DND-41 (cell line): Measurements from ENCODE around the gene GPC1.

ENCODE experiments used
- EZH2 ChIP-seq: IDR thresholded peaks from 3 replicates; pipeline ENCODE4 v1.6.1; 2012; ENCODE audit warnings: borderline replicate concordance, low read depth, mild to moderate bottlenecking, moderate library complexity, low read length, inconsistent platforms; ENCODE audit not compliant: severe bottlenecking
- TF ChIP-seq, protein P1 (sequence below): IDR thresholded peaks from 2 replicates; pipeline ENCODE4 v1.5.1; 2012; ENCODE audit warnings: borderline replicate concordance, low read length, moderate library complexity, mild to moderate bottlenecking; ENCODE audit not compliant: poor library complexity, severe bottlenecking; ENCODE audit errors: extremely low read depth

DNA sequence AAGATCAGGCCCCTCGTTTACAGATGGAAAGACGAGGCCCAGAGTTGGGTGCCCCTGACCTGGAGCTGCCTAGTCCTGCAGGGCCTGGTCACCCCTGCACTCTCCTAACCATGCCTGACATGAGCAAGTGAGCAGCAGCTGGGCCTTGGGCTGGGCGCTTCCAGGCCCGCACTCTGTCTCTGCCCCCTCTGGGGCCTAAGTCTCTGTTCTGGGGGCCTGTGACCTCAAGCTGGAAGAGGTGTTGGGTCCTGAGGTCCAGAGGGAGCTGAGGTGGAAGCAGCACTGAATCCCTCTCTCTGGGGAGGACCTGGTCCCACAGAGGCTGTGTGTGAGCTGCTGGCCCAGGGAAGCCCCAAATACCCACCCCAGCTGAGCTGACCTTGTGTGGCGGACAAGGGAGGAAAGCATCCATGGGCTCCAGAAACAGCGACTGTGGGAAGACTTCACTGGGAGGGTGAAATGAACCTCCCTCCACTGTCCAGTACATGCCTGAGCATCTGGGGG, 46.1 kb upstream of the GPC1 start:
- TF ChIP-seq, protein P1, sequence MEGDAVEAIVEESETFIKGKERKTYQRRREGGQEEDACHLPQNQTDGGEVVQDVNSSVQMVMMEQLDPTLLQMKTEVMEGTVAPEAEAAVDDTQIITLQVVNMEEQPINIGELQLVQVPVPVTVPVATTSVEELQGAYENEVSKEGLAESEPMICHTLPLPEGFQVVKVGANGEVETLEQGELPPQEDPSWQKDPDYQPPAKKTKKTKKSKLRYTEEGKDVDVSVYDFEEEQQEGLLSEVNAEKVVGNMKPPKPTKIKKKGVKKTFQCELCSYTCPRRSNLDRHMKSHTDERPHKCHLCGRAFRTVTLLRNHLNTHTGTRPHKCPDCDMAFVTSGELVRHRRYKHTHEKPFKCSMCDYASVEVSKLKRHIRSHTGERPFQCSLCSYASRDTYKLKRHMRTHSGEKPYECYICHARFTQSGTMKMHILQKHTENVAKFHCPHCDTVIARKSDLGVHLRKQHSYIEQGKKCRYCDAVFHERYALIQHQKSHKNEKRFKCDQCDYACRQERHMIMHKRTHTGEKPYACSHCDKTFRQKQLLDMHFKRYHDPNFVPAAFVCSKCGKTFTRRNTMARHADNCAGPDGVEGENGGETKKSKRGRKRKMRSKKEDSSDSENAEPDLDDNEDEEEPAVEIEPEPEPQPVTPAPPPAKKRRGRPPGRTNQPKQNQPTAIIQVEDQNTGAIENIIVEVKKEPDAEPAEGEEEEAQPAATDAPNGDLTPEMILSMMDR: no peak
- no peak for TF ChIP-seq EZH2
